Endothelial cell of umbilical vein (primary cell): ENCODE results near the gene SYNGAP1. TPM values are rescaled to one million over a fixed set of nuclear protein-coding genes. Genes with fewer than 3 reads are reported as not detected.

Experiments
- BruUV-seq: library from RNA; stranded (reverse); fragments of 400-500 nt; replicated peaks from 2 replicates; lab custom pipeline; 2021; lab: Mats Ljungman, UMichigan
- CTCF ChIA-PET: fragments of 300-600, 350-600 bp; sonication (Branson Sonifier 250); formaldehyde crosslinking; loops from one replicate; lab custom pipeline; 2021; ENCODE audit warnings: antibody characterized with exemption, inconsistent platforms; lab: Charles Lee
- POLR2A ChIA-PET: fragments of 300-600, 350-600 bp; sonication (Branson Sonifier 250); formaldehyde crosslinking; loops from one replicate; lab custom pipeline; 2021; ENCODE audit warnings: antibody characterized with exemption, inconsistent platforms; lab: Charles Lee
- DNase-seq: peaks from one replicate; pipeline ENCODE4 v3.0.0-alpha.2; 2011; ENCODE audit warnings: low read depth, low spot score
- FAIRE-seq: peaks from 2 replicates; lab custom pipeline; 2011; peaks lifted over from hg19 to GRCh38; lab: Jason Lieb, UNC
- H2AFZ ChIP-seq: 2 replicates; pipeline ENCODE4 v1.6.0; 2012; ENCODE audit warnings: low read depth, low read length, control low read depth, inconsistent platforms
- H3K27ac ChIP-seq: 2 replicates; pipeline ENCODE4 v1.5.1; 2011; ENCODE audit warnings: low read depth, mild to moderate bottlenecking, control low read depth, low read length, moderate library complexity; ENCODE audit not compliant: insufficient read depth
- H3K27me3 ChIP-seq, 2 experiments: 2 replicates each; pipeline versions ENCODE4 v1.6.0 to v1.6.1; 2011; ENCODE audit warnings: low read length in 2 of 2, mixed read lengths in 1 of 2; ENCODE audit not compliant: control insufficient read depth in 2 of 2, insufficient read depth in 2 of 2
- H3K36me3 ChIP-seq, 2 experiments: 2 replicates in 1 of 2; 3 replicates in 1 of 2; pipeline ENCODE4 v1.5.1; 2011; ENCODE audit warnings: low read length in 2 of 2, mild to moderate bottlenecking in 1 of 2, moderate library complexity in 1 of 2; ENCODE audit not compliant: control insufficient read depth in 2 of 2, insufficient read depth in 2 of 2; ENCODE audit errors: extremely low read depth in 1 of 2
- H3K4me1 ChIP-seq: 3 replicates; pipeline ENCODE4 v1.5.1; 2011; ENCODE audit warnings: mild to moderate bottlenecking, low read length; ENCODE audit not compliant: control insufficient read depth, insufficient read depth; ENCODE audit errors: extremely low read depth
- H3K4me2 ChIP-seq: 2 replicates; pipeline ENCODE4 v1.6.1; 2011; ENCODE audit warnings: low read length, control low read depth, mixed read lengths; ENCODE audit not compliant: insufficient read depth
- H3K4me3 ChIP-seq, 3 experiments: fragments of 200-600 bp in 1 of 3; sonication (generic), shearing (Covaris generic) in 1 of 3; replicated peaks in 1 of 3; 2 replicates each; pipeline ENCODE4 v1.5.1; 2011 to 2016; ENCODE audit warnings: control low read depth in 3 of 3, low read length in 3 of 3, mild to moderate bottlenecking in 2 of 3, inconsistent platforms in 1 of 3, low read depth in 1 of 3, moderate library complexity in 1 of 3; ENCODE audit not compliant: insufficient read depth in 1 of 3
- H3K79me2 ChIP-seq: 2 replicates; pipeline ENCODE4 v1.6.0; 2012; ENCODE audit warnings: low read length, inconsistent platforms; ENCODE audit not compliant: control insufficient read depth, insufficient read depth
- H3K9ac ChIP-seq: replicated peaks from 2 replicates; pipeline ENCODE3; 2011; ENCODE audit warnings: low read length, control low read depth; ENCODE audit not compliant: insufficient read depth; ENCODE audit errors: extremely low read depth
- H3K9me1 ChIP-seq: replicated peaks from 3 replicates; pipeline ENCODE4 v1.6.0; 2011; ENCODE audit warnings: mild to moderate bottlenecking, low read length; ENCODE audit not compliant: control insufficient read depth, insufficient read depth; ENCODE audit errors: extremely low read depth
- H3K9me3 ChIP-seq: replicated peaks from 2 replicates; pipeline ENCODE4 v1.5.1; 2012; ENCODE audit warnings: low read length, inconsistent platforms; ENCODE audit not compliant: control insufficient read depth, insufficient read depth
- H4K20me1 ChIP-seq: replicated peaks from 2 replicates; pipeline ENCODE3; 2011; ENCODE audit warnings: mild to moderate bottlenecking, low read length; ENCODE audit not compliant: control insufficient read depth, insufficient read depth; ENCODE audit errors: extremely low read depth
- CTCF ChIP-seq, 2 donors: IDR thresholded peaks; 1 replicate in 1 of 2; 2 replicates in 1 of 2; pipeline ENCODE4 v1.5.1; 2011; ENCODE audit warnings: low read length in 2 of 2, mild to moderate bottlenecking in 2 of 2, moderate library complexity in 2 of 2, control low read depth in 1 of 2, inconsistent platforms in 1 of 2, low read depth in 1 of 2; ENCODE audit not compliant: insufficient read depth in 1 of 2; ENCODE audit errors: extremely low read depth in 1 of 2
- EZH2 ChIP-seq: IDR thresholded peaks from 2 replicates; pipeline ENCODE4 v1.6.1; 2012; ENCODE audit warnings: borderline replicate concordance, low read depth, mild to moderate bottlenecking, moderate library complexity, low read length, inconsistent platforms; ENCODE audit not compliant: severe bottlenecking
- FOS ChIP-seq: IDR thresholded peaks from 2 replicates; pipeline ENCODE4 v1.6.1; 2011; ENCODE audit warnings: mild to moderate bottlenecking, low read length, moderate library complexity, borderline replicate concordance; ENCODE audit not compliant: insufficient read depth
- GATA2 ChIP-seq: IDR thresholded peaks from 2 replicates; pipeline ENCODE4 v1.7.0; 2011; ENCODE audit warnings: low read depth, mild to moderate bottlenecking, moderate library complexity, mixed read lengths, low read length; ENCODE audit not compliant: insufficient read length, insufficient read depth
- JUN ChIP-seq: IDR thresholded peaks from 2 replicates; pipeline ENCODE4 v1.6.1; 2011; ENCODE audit warnings: borderline replicate concordance, low read depth; ENCODE audit not compliant: insufficient read length, insufficient read depth
- MAX ChIP-seq: IDR thresholded peaks from 2 replicates; pipeline ENCODE4 v1.6.1; 2011; ENCODE audit not compliant: insufficient read depth, insufficient read length
- MYC ChIP-seq: IDR thresholded peaks from one replicate; pipeline ENCODE4 v1.6.1; 2011; ENCODE audit warnings: mild to moderate bottlenecking, low read depth, low read length
- POLR2A ChIP-seq: IDR thresholded peaks from 2 replicates; pipeline ENCODE4 v1.6.1; 2012; ENCODE audit warnings: low read depth, mild to moderate bottlenecking, control low read depth, low read length
- POLR2AphosphoS5 ChIP-seq: IDR thresholded peaks from 2 replicates; pipeline ENCODE4 v1.6.1; 2012; ENCODE audit warnings: low read depth, mild to moderate bottlenecking, control low read depth, low read length, moderate library complexity; ENCODE audit not compliant: insufficient read depth
- dilution Hi-C: fragments of 300-500 bp; cut with MboI; formaldehyde crosslinking; loops from one replicate; pipeline ENCODE4 v1.15.0; 2019; ENCODE audit warnings: low sequenced_read_pairs; ENCODE audit not compliant: extremely low pct_ligation_motif_present
- intact Hi-C: fragments of 100-400 bp; cut with micrococcal nuclease; formaldehyde crosslinking; loops from one replicate; pipeline ENCODE4 v1.10.0; 2022
- polyA plus RNA-seq, 4 experiments: library from polyadenylated mRNA; depleted of rRNA in 3 of 4; stranded (reverse) in 3 of 4; unstranded in 1 of 4; fragments of >200 nt; gene quantifications; 2 replicates each; pipeline versions ENCODE4 v1.2.1 to v1.2.3, GENCODE V29; 2011 to 2012; ENCODE audit warnings: missing spikeins in 1 of 4
- total RNA-seq: library from RNA; stranded (reverse); gene quantifications from 2 replicates; pipeline ENCODE4 v1.2.3, GENCODE V29; 2021

Gene SYNGAP1
- total and polyA plus RNA-seq, 2 donors (not counting 3 experiments of a cell fraction or from before 2014, with no cell fraction given): 7.3 to 15.1 TPM

GRCh38 chr6:33431880-33432541 lies 12.1 kb downstream of the SYNGAP1 start:
- DNase-seq: no peak
- Histone ChIP-seq H3K4me2 (no peak overlapping the region), H3K79me2 (no peaks in the 10 kb centered on the region), H3K36me3 (peaks cover 3 to 4% of the 10 kb centered on the region in 2 experiments), H3K4me3 (no peak overlapping the region), H4K20me1 (no peaks in the 10 kb centered on the region), H3K4me1 (peaks cover 25% of the 10 kb centered on the region), H3K27me3 (no peaks in the 10 kb centered on the region), H3K9me3 (no peaks in the 10 kb centered on the region), H3K9ac (no peak overlapping the region), H2AFZ (no peak overlapping the region), H3K9me1 (no peaks in the 10 kb centered on the region), H3K27ac (no peak overlapping the region)
- POLR2A ChIA-PET: no interaction called here
- CTCF ChIA-PET: no interaction called here
- intact Hi-C loops (loop anchor here (1.0 kb wide), 1 partner anchor 22 kb away; the partner anchor contains the start of gene ZBTB9), dilution Hi-C loops (no loop called here)
- TF ChIP-seq JUN (no peak), MAX (no peak), POLR2A (no peak), EZH2 (no peak), POLR2AphosphoS5 (no peak), FOS (no peak)
- FAIRE-seq: no peak
- BruUV-seq: no TSS peak

GRCh38 chr6:33432546-33432945 lies 12.7 kb downstream of the SYNGAP1 start:
- Histone ChIP-seq H3K36me3 (peaks cover 3 to 8% of the 10 kb centered on the region in 2 experiments), H3K4me1 (peaks cover 20% of the 10 kb centered on the region), H3K27ac (no peak overlapping the region), H3K79me2 (no peaks in the 10 kb centered on the region), H2AFZ (no peak overlapping the region), H3K4me2 (no peak overlapping the region), H4K20me1 (no peaks in the 10 kb centered on the region), H3K9me3 (no peaks in the 10 kb centered on the region), H3K9ac (no peak overlapping the region), H3K27me3 (no peaks in the 10 kb centered on the region), H3K4me3 (no peak overlapping the region), H3K9me1 (no peaks in the 10 kb centered on the region)
- dilution Hi-C loops (no loop called here), intact Hi-C loops (no loop called here)
- CTCF ChIA-PET: no interaction called here
- no peak for TF ChIP-seq MAX
- TF ChIP-seq MYC: no peak
- TF ChIP-seq POLR2AphosphoS5: no peak
- TF ChIP-seq GATA2: no peak
- TF ChIP-seq POLR2A: no peak
- TF ChIP-seq FOS: no peak
- TF ChIP-seq JUN: no peak
- TF ChIP-seq CTCF (IDR thresholded peaks at IDR 0.05; ENCODE audit: extremely low read depth in 1 of 2, insufficient read depth in 1 of 2, low read depth in 1 of 2, low read length in 2 of 2): no peak
- no peak for TF ChIP-seq EZH2
- no peak for DNase-seq
- no TSS peak for BruUV-seq
- FAIRE-seq: no peak
- POLR2A ChIA-PET: no interaction called here
